Activated T-helper 1 cell treated with Interleukin-2 at 50 U/mL for 16 hours (primary cell): ENCODE data around the gene FBXO22.
"Not testable (repeated sequence)": the region's sequence is repeated elsewhere in the genome, so short reads cannot be mapped to it uniquely, and the experiment has no call there.

Source experiments
- DNase-seq: peaks from one replicate; pipeline ENCODE4 v3.0.0-alpha.2; 2020; ENCODE audit warnings: low read depth

FBXO22 gene

GRCh38 chr15:75920079-75920478 lies 16.4 kb downstream of the FBXO22 start:
- no peak for DNase-seq

GRCh38 chr15:75921732-75922703 lies 18.3 kb downstream of the FBXO22 start:
- DNase-seq: no peak

- DNase-seq: no peak
These were observed 20.1 kb downstream of the FBXO22 start for GRCh38 chr15:75923756-75924155.

GRCh38 chr15:75924576-75924975 lies 20.9 kb downstream of the FBXO22 start:
- no peak for DNase-seq

- DNase-seq: no peak
These were observed 21.8 kb downstream of the FBXO22 start for GRCh38 chr15:75925440-75925839.

GRCh38 chr15:75926931-75927330 lies 23.3 kb downstream of the FBXO22 start:
- DNase-seq: no peak

GRCh38 chr15:75927601-75928000 lies 23.9 kb downstream of the FBXO22 start:
- no peak for DNase-seq

GRCh38 chr15:75928680-75929608 lies 25.3 kb downstream of the FBXO22 start:
- no peak for DNase-seq

GRCh38 chr15:75929799-75930565 lies 26.3 kb downstream of the FBXO22 start:
- DNase-seq: no peak

GRCh38 chr15:75930866-75931265 lies 27.2 kb downstream of the FBXO22 start:
- no peak for DNase-seq

GRCh38 chr15:75942464-75942863 lies 38.8 kb downstream of the FBXO22 start:
- no peak for DNase-seq

GRCh38 chr15:75943246-75943645 lies 39.6 kb downstream of the FBXO22 start:
- no peak for DNase-seq

GRCh38 chr15:75943713-75944215 lies 40.1 kb downstream of the FBXO22 start:
- DNase-seq: no peak

- DNase-seq: no peak
These were observed 42.3 kb downstream of the FBXO22 start for GRCh38 chr15:75945953-75946352.

GRCh38 chr15:75947092-75947491 lies 43.4 kb downstream of the FBXO22 start:
- DNase-seq: no peak

- DNase-seq: no peak
These were observed 45.2 kb downstream of the FBXO22 start for GRCh38 chr15:75948761-75949296.

GRCh38 chr15:75952525-75952924 lies 48.8 kb downstream of the FBXO22 start:
- DNase-seq: no peak

- no peak for DNase-seq
These were observed 52.0 kb downstream of the FBXO22 start for GRCh38 chr15:75955720-75956119.

GRCh38 chr15:75961331-75961730 lies 57.7 kb downstream of the FBXO22 start:
- DNase-seq: no peak

- DNase-seq: no peak
These were observed 62.4 kb downstream of the FBXO22 start for GRCh38 chr15:75966073-75966472.

- DNase-seq: not testable (repeated sequence)
These were observed 73.1 kb downstream of the FBXO22 start for GRCh38 chr15:75976766-75977165.
